Smooth muscle cell (in vitro differentiated cells): ENCODE data around the gene GNB5. TPM values are rescaled to one million over a fixed set of nuclear protein-coding genes. Genes with fewer than 3 reads are reported as not detected.

Source experiments
- DNase-seq: peaks from one replicate; lab custom pipeline; 2025; ENCODE audit not compliant: unreplicated experiment; lab: John Stamatoyannopoulos, UW
- H2AFZ ChIP-seq: fragments of 200-600 bp; sonication (generic); 2 replicates; pipeline ENCODE4 v1.6.0; 2016; ENCODE audit warnings: antibody characterized with exemption, low read depth, mild to moderate bottlenecking
- H3F3A ChIP-seq: fragments of 200-600 bp; sonication (generic); 2 replicates; pipeline ENCODE4 v1.6.0; 2017; ENCODE audit warnings: antibody characterized with exemption, low read depth
- H3K27ac ChIP-seq: fragments of 200-600 bp; sonication (generic); 2 replicates; pipeline ENCODE4 v1.5.1; 2016; ENCODE audit warnings: low read depth, mild to moderate bottlenecking
- H3K27me3 ChIP-seq: fragments of 200-600 bp; sonication (generic); 2 replicates; pipeline ENCODE4 v1.6.1; 2016; ENCODE audit warnings: low read depth, mild to moderate bottlenecking
- H3K36me3 ChIP-seq: fragments of 200-600 bp; sonication (generic); 2 replicates; pipeline ENCODE4 v1.5.1; 2016; ENCODE audit warnings: low read depth
- H3K4me1 ChIP-seq: fragments of 200-600 bp; sonication (generic); 2 replicates; pipeline ENCODE4 v1.5.1; 2016; ENCODE audit warnings: low read depth
- H3K4me2 ChIP-seq: fragments of 200-600 bp; sonication (generic); 2 replicates; pipeline ENCODE4 v1.6.0; 2016; ENCODE audit warnings: mild to moderate bottlenecking
- H3K4me3 ChIP-seq: fragments of 200-600 bp; sonication (generic); 2 replicates; pipeline ENCODE4 v1.5.1; 2016; ENCODE audit warnings: mild to moderate bottlenecking
- H3K79me2 ChIP-seq: fragments of 200-600 bp; sonication (generic); 2 replicates; pipeline ENCODE4 v1.6.0; 2016; ENCODE audit warnings: low read depth, mild to moderate bottlenecking
- H3K9ac ChIP-seq: fragments of 200-600 bp; sonication (generic); 2 replicates; pipeline ENCODE4 v1.6.0; 2016; ENCODE audit warnings: low read depth
- H3K9me3 ChIP-seq: fragments of 200-600 bp; sonication (generic); replicated peaks from 2 replicates; pipeline ENCODE4 v1.5.1; 2016; ENCODE audit warnings: low read depth
- H4K20me1 ChIP-seq: fragments of 200-600 bp; sonication (generic); 2 replicates; pipeline ENCODE4 v1.6.0; 2016; ENCODE audit warnings: low read depth
- WGBS: methylation state at CpG from one replicate; pipeline ENCODE4 v1.1.7; 2016; ENCODE audit warnings: low lambda C conversion rate; 5-methylcytosine and 5-hydroxymethylcytosine counted together
- polyA plus RNA-seq: library from polyadenylated mRNA; unstranded; fragments of >200 nt; fragmentation: Nextera tagmentation; extraction: Ambion mirVana; gene quantifications from 2 replicates; pipeline ENCODE4 v1.2.1, GENCODE V29; 2016
- total RNA-seq: library from RNA; depleted of rRNA; stranded (reverse); fragments of >200 nt; gene quantifications from 2 replicates; pipeline ENCODE4 v1.2.3, GENCODE V29; 2014
- TF ChIP-seq, protein P1 (sequence below): fragments of 200-600 bp; sonication (generic); IDR thresholded peaks from 2 replicates; pipeline ENCODE4 v1.5.1; 2017; ENCODE audit warnings: borderline replicate concordance, mild to moderate bottlenecking, antibody characterized with exemption; ENCODE audit not compliant: insufficient read depth, poor library complexity, severe bottlenecking

Gene GNB5
- total and polyA plus RNA-seq, 2 experiments from 2014 or later: 14.0 to 25.1 TPM

DNA sequence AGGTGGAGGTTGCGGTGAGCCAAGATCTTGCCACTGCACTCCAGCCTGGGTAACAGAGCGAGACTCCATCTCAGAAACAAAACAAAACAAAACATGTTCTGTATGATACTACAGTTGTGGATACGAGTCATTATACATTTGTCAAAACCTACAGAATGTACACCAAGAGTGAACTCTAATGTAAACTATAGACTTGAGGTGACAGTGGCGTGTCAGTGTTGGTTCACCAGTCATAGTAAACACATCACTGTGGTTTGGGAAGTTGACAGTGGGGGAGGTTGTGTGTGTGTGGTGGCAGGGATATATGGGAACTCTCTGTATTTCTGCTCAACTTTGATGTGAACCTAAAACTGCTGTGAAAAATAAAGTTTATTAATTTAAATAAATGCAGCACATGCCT is 33.0 kb upstream of the GNB5 start:
- DNase-seq: no peak
- no peak overlapping the region for H2AFZ ChIP-seq
- TF ChIP-seq, protein P1, sequence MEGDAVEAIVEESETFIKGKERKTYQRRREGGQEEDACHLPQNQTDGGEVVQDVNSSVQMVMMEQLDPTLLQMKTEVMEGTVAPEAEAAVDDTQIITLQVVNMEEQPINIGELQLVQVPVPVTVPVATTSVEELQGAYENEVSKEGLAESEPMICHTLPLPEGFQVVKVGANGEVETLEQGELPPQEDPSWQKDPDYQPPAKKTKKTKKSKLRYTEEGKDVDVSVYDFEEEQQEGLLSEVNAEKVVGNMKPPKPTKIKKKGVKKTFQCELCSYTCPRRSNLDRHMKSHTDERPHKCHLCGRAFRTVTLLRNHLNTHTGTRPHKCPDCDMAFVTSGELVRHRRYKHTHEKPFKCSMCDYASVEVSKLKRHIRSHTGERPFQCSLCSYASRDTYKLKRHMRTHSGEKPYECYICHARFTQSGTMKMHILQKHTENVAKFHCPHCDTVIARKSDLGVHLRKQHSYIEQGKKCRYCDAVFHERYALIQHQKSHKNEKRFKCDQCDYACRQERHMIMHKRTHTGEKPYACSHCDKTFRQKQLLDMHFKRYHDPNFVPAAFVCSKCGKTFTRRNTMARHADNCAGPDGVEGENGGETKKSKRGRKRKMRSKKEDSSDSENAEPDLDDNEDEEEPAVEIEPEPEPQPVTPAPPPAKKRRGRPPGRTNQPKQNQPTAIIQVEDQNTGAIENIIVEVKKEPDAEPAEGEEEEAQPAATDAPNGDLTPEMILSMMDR: no peak
- no peaks in the 10 kb centered on the region for H3K36me3 ChIP-seq
- H3K4me2 ChIP-seq: no peak overlapping the region
- H3K27me3 ChIP-seq: no peaks in the 10 kb centered on the region
- H3K79me2 ChIP-seq: no peaks in the 10 kb centered on the region
- WGBS: 81% methylated on average over 4 of the region's 4 CpGs
- no peaks in the 10 kb centered on the region for H3F3A ChIP-seq
- no peak overlapping the region for H3K27ac ChIP-seq
- no peak overlapping the region for H3K9ac ChIP-seq
- no peak overlapping the region for H3K4me3 ChIP-seq
- H4K20me1 ChIP-seq: no peaks in the 10 kb centered on the region
- H3K9me3 ChIP-seq: no peaks in the 10 kb centered on the region
- H3K4me1 ChIP-seq: no peaks in the 10 kb centered on the region

DNA sequence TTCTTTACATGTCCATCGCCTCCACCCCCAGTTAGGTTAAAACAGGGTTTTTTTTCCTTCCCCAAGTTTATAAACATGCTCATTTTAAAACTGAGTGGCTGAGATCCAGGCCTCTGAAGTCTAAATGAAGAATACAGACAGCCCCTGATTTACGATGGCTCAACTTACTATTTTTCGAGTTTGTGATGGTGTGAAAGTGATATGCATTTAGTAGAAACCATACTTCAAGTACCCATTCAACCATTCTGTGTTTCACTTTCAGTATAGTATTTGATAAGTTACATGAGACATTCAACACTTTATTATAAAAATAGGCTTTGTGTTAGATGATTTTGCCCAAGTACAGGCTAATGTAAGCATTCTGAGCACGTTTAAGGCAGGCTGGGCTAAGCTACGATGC is 30.5 kb upstream of the GNB5 start:
- TF ChIP-seq, protein P1: no peak
- no peak overlapping the region for H3K9ac ChIP-seq
- no peaks in the 10 kb centered on the region for H3K79me2 ChIP-seq
- DNase-seq: no peak
- H3K36me3 ChIP-seq: no peaks in the 10 kb centered on the region
- no peaks in the 10 kb centered on the region for H3F3A ChIP-seq
- no peaks in the 10 kb centered on the region for H3K9me3 ChIP-seq
- no peak overlapping the region for H2AFZ ChIP-seq
- WGBS: 91% methylated on average over 5 of the region's 5 CpGs
- no peaks in the 10 kb centered on the region for H3K4me1 ChIP-seq
- H3K4me3 ChIP-seq: no peak overlapping the region
- H4K20me1 ChIP-seq: no peaks in the 10 kb centered on the region
- H3K27me3 ChIP-seq: no peaks in the 10 kb centered on the region
- no peak overlapping the region for H3K4me2 ChIP-seq
- H3K27ac ChIP-seq: no peak overlapping the region

DNA sequence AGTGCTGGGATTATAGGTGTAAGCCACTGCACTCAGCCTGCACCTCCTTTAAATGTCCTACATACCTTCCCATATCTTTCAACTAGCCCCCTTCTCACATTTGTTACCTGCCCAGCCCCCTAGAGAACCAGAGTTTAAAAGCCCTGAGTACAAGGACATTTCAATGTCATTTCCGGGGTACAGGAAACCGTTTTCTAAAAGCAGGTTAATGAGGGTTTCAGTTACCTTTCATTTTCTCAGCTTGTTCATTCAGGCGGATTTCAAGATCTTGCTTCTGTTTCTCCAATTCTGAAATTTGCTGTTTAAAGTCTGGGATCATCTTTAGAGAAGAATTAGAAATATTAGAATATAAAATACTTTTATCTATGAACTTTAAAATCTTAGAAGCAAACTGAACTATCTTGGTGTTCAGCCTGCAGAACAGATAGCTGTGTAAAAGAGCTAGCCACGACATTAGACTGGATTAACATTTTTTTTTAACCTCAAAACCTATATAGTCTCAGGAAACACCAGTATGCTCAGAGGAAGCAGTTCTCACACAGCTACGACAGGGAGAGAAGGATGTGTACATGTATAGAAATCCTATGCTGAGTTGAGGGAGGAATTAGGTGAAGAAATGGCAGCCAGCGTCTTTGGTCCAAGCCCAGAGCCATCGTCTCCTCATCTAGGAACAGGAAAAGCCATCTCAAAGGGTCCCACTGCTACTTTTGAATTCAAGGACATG is 29.9 kb upstream of the GNB5 start:
- Histone ChIP-seq H3K27me3 (no peaks in the 10 kb centered on the region), H3K27ac (no peak overlapping the region), H3K4me1 (no peaks in the 10 kb centered on the region), H2AFZ (no peak overlapping the region), H3K4me2 (no peak overlapping the region), H3K9ac (no peak overlapping the region), H3F3A (no peaks in the 10 kb centered on the region), H3K4me3 (no peak overlapping the region), H3K36me3 (no peaks in the 10 kb centered on the region), H4K20me1 (no peaks in the 10 kb centered on the region), H3K9me3 (no peaks in the 10 kb centered on the region), H3K79me2 (no peaks in the 10 kb centered on the region)
- TF ChIP-seq, protein P1: no peak
- WGBS: 82% methylated on average over 7 of the region's 7 CpGs
- DNase-seq: no peak

DNA sequence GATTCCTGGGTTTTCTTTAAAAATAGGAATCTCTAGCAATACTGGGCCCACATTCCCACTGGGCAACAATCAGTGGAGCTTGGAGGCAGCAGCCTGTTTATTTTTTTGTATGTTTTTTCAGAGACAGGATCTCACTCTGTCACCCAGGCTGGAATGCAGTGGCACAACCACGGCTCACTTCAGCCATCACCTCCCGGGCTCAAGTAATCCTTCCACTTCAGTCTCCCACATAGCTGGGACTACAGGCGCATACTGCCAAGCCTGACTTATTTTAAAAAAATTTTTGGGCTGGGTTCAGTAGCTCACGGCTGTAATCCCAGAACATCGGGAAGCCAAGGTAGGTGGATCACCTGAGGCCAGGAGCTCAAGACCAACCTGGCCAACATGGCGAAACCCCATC is 29.1 kb upstream of the GNB5 start:
- Histone ChIP-seq H3K4me3 (no peak overlapping the region), H3K9ac (no peak overlapping the region), H3K27me3 (no peaks in the 10 kb centered on the region), H3K27ac (no peak overlapping the region), H2AFZ (no peak overlapping the region), H4K20me1 (no peaks in the 10 kb centered on the region), H3K9me3 (no peaks in the 10 kb centered on the region), H3F3A (no peaks in the 10 kb centered on the region), H3K79me2 (no peaks in the 10 kb centered on the region), H3K4me1 (no peaks in the 10 kb centered on the region), H3K4me2 (no peak overlapping the region), H3K36me3 (no peaks in the 10 kb centered on the region)
- 47% methylated on average over 6 of the region's 6 CpGs for WGBS
- DNase-seq: no peak
- TF ChIP-seq, protein P1: no peak
